SU-DHL-6 (cell line): ENCODE results near the gene TLX3.
"Not testable (repeated sequence)": the region's sequence is repeated elsewhere in the genome, so short reads cannot be mapped to it uniquely, and the experiment has no call there.

Source experiments
- H2AFZ ChIP-seq: fragments of 200-600 bp; sonication (generic); 2 replicates; pipeline ENCODE4 v1.6.1; 2014; ENCODE audit warnings: low read depth, mild to moderate bottlenecking, moderate library complexity, mixed read lengths, antibody characterized with exemption, low read length; ENCODE audit not compliant: severe bottlenecking
- H3F3A ChIP-seq: fragments of 200-600 bp; shearing (Covaris generic); 2 replicates; pipeline ENCODE4 v1.6.0; 2016; ENCODE audit warnings: antibody characterized with exemption, mild to moderate bottlenecking; ENCODE audit not compliant: insufficient read depth
- H3K27ac ChIP-seq: fragments of 200-600 bp; sonication (generic); 2 replicates; pipeline ENCODE4 v1.5.1; 2016; ENCODE audit warnings: low read depth, mild to moderate bottlenecking, low read length, moderate library complexity, mixed read lengths
- H3K27me3 ChIP-seq: fragments of 200-600 bp; sonication (generic), shearing (Covaris generic); 2 replicates; pipeline ENCODE4 v1.6.0; 2014; ENCODE audit warnings: mild to moderate bottlenecking, low read length
- H3K36me3 ChIP-seq: fragments of 200-600 bp; sonication (generic); 2 replicates; pipeline ENCODE4 v1.6.1; 2014; ENCODE audit warnings: mild to moderate bottlenecking, low read length, mixed read lengths
- H3K4me2 ChIP-seq: fragments of 300-600, 200-600 bp; shearing (Covaris generic), sonication (generic); 2 replicates; pipeline ENCODE4 v1.6.0; 2014; ENCODE audit warnings: low read length, low read depth, mild to moderate bottlenecking; ENCODE audit not compliant: poor library complexity, severe bottlenecking
- H3K4me3 ChIP-seq: fragments of 200-600 bp; sonication (generic); 2 replicates; pipeline ENCODE4 v1.5.1; 2014; ENCODE audit warnings: antibody characterized with exemption, low read length, mild to moderate bottlenecking, mixed read lengths; ENCODE audit not compliant: insufficient read depth, poor library complexity, severe bottlenecking
- H3K79me2 ChIP-seq: fragments of 200-600 bp; sonication (generic); 2 replicates; pipeline ENCODE4 v1.6.1; 2014; ENCODE audit warnings: mild to moderate bottlenecking, low read length, moderate library complexity; ENCODE audit not compliant: insufficient read depth
- H3K9ac ChIP-seq: fragments of 200-600 bp; sonication (generic); 2 replicates; pipeline ENCODE4 v1.7.0; 2014; ENCODE audit warnings: mild to moderate bottlenecking, low read length
- H3K9me2 ChIP-seq: fragments of 200-600 bp; sonication (generic); replicated peaks from 2 replicates; pipeline ENCODE4 v1.6.1; 2014; ENCODE audit warnings: low read length; ENCODE audit not compliant: insufficient read depth
- H3K9me3 ChIP-seq: fragments of 200-600 bp; sonication (generic); 2 replicates; pipeline ENCODE4 v1.6.1; 2014; ENCODE audit warnings: low read length, mixed read lengths; ENCODE audit not compliant: insufficient read depth
- H4K20me1 ChIP-seq: fragments of 200-600 bp; sonication (generic); 2 replicates; pipeline ENCODE4 v1.6.1; 2014; ENCODE audit warnings: low read depth, mild to moderate bottlenecking, antibody characterized with exemption, low read length, moderate library complexity, mixed read lengths
- EZH2phosphoT487 ChIP-seq: fragments of 200-600 bp; sonication (generic), shearing (Covaris generic); conservative IDR thresholded peaks from 2 replicates; pipeline ENCODE4 v1.6.1; 2018; ENCODE audit warnings: mild to moderate bottlenecking, antibody characterized with exemption, low read length, moderate library complexity, mixed read lengths

Gene TLX3

GRCh38 chr5:171357843-171358242, 48.8 kb downstream of the TLX3 start:
- no peak overlapping the region for H2AFZ ChIP-seq
- H3K79me2 ChIP-seq = no peaks in the 10 kb centered on the region
- no peak overlapping the region for H3K4me3 ChIP-seq
- no peaks in the 10 kb centered on the region for H3K9me2 ChIP-seq
- H3K27ac ChIP-seq = no peak overlapping the region
- H3F3A ChIP-seq = no peaks in the 10 kb centered on the region
- no peak overlapping the region for H3K9ac ChIP-seq
- no peaks in the 10 kb centered on the region for H4K20me1 ChIP-seq
- no peak for TF ChIP-seq EZH2phosphoT487
- H3K9me3 ChIP-seq = no peaks in the 10 kb centered on the region
- no peak overlapping the region for H3K4me2 ChIP-seq
- H3K36me3 ChIP-seq = no peaks in the 10 kb centered on the region
- no peaks in the 10 kb centered on the region for H3K27me3 ChIP-seq

- H3K27me3 ChIP-seq, H3F3A ChIP-seq, H3K79me2 ChIP-seq, H3K9me2 ChIP-seq, H3K9ac ChIP-seq, H3K9me3 ChIP-seq, H3K4me3 ChIP-seq, H3K27ac ChIP-seq, H2AFZ ChIP-seq, H4K20me1 ChIP-seq, H3K36me3 ChIP-seq, H3K4me2 ChIP-seq: not testable (repeated sequence)
Observed at GRCh38 chr5:171361151-171361550, 52.1 kb downstream of the TLX3 start.
